Endodermal cell (in vitro differentiated cells): Measurements from ENCODE around the gene VAT1. TPM values are rescaled to one million over a fixed set of nuclear protein-coding genes. Genes with fewer than 3 reads are reported as not detected.

Experiments used
- DNase-seq: peaks from one replicate; pipeline ENCODE4 v3.0.0-alpha.2; 2017
- H3K27ac ChIP-seq: 2 replicates; pipeline ENCODE4 v1.5.1; 2013; ENCODE audit warnings: mild to moderate bottlenecking, low read depth, low read length, moderate library complexity
- H3K27me3 ChIP-seq: 2 replicates; pipeline ENCODE4 v1.6.1; 2013; ENCODE audit warnings: mild to moderate bottlenecking, low read length, moderate library complexity; ENCODE audit not compliant: insufficient read depth, control insufficient read depth, poor library complexity, severe bottlenecking
- H3K36me3 ChIP-seq: 2 replicates; pipeline ENCODE4 v1.7.0; 2013; ENCODE audit warnings: mild to moderate bottlenecking, low read length, moderate library complexity; ENCODE audit not compliant: control insufficient read depth, insufficient read depth
- H3K4me1 ChIP-seq: one replicate; pipeline ENCODE4 v1.7.0; 2013; ENCODE audit warnings: low read length; ENCODE audit not compliant: control insufficient read depth, insufficient read depth
- H3K4me3 ChIP-seq: 2 replicates; pipeline ENCODE4 v1.5.1; 2013; ENCODE audit warnings: mild to moderate bottlenecking, low read length, moderate library complexity
- H3K9ac ChIP-seq: 2 replicates; pipeline ENCODE4 v1.6.1; 2013; ENCODE audit warnings: mild to moderate bottlenecking, low read length, moderate library complexity; ENCODE audit not compliant: poor library complexity, severe bottlenecking; ENCODE audit errors: extremely low read depth
- H3K9me3 ChIP-seq: 2 replicates; pipeline ENCODE4 v1.6.1; 2013; ENCODE audit warnings: mild to moderate bottlenecking, low read length, moderate library complexity; ENCODE audit not compliant: control insufficient read depth
- H3K27ac Mint-ChIP-seq: 2 replicates; pipeline ENCODE4 v1.8.0; 2020; ENCODE audit warnings: mixed read lengths
- H3K27me3 Mint-ChIP-seq: 2 replicates; pipeline ENCODE4 v1.8.0; 2021; ENCODE audit warnings: mild to moderate bottlenecking, mixed read lengths; ENCODE audit not compliant: insufficient read depth
- H3K36me3 Mint-ChIP-seq: 2 replicates; pipeline ENCODE4 v1.8.0; 2020; ENCODE audit warnings: low read depth, mixed read lengths
- H3K4me1 Mint-ChIP-seq: 2 replicates; pipeline ENCODE4 v1.8.0; 2020; ENCODE audit warnings: mixed read lengths
- H3K4me3 Mint-ChIP-seq: 2 replicates; pipeline ENCODE4 v1.8.0; 2020; ENCODE audit warnings: mild to moderate bottlenecking, moderate library complexity, mixed read lengths
- H3K9me3 Mint-ChIP-seq: 2 replicates; pipeline ENCODE4 v1.8.0; 2020; ENCODE audit warnings: mild to moderate bottlenecking, mixed read lengths
- WGBS, 2 experiments: methylation state at CpG; one replicate each; pipeline versions ENCODE4 v1.1.5 to v1.1.7; 2013; ENCODE audit warnings: missing lambda C conversion rate in 2 of 2, mixed read lengths in 1 of 2; ENCODE audit not compliant: insufficient coverage in 1 of 2, insufficient read length in 1 of 2; 5-methylcytosine and 5-hydroxymethylcytosine counted together
- total RNA-seq, 2 donors: library from RNA; stranded (reverse); fragmentation: NEBNext Ultra II Directional in 1 of 2; extraction: Animal tissue kit (Norgen Biotek cat#: 25700) in 1 of 2; gene quantifications; 2 replicates in 1 of 2; 3 replicates in 1 of 2; pipeline ENCODE4 v1.2.1, GENCODE V29; 2021
- TF ChIP-seq, protein P1 (sequence below): fragments of 200-600 bp; sonication (generic); conservative IDR thresholded peaks from 2 replicates; pipeline ENCODE4 v1.5.0; 2021; ENCODE audit warnings: antibody characterized with exemption, mild to moderate bottlenecking

VAT1 gene
- total RNA-seq, 2 donors from 2014 or later, result 306 to 402 TPM

DNA sequence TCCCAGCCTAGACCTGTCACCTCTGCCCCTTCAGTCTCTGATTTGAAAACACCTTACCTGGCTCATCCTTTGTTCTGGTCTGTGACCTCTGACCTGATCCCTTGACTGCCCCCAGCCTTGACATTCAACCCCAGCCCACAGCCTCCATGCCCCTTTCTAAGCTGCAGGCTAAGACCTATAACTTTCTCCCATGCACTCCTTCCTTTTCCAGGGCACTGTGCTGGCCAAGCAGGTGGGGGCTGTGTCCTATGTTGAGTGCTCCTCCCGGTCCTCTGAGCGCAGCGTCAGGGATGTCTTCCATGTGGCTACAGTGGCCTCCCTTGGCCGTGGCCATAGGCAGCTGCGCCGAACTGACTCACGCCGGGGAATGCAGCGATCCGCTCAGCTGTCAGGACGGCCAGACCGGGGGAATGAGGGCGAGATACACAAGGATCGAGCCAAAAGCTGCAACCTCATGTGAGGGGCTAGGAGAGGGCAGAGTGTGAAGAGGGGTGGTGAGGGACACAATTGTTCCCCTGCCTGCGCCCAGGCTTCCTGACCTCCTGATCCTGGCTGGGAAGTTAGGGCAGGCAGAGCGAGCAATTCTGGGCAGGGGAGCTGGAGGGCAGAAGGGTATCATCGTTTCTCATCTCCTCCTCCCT is 6.2 kb upstream of the VAT1 start:
- Mint-ChIP-seq H3K9me3 (no peaks in the 10 kb centered on the region), H3K4me1 (peaks cover 30% of the 10 kb centered on the region), H3K27ac (no peak overlapping the region), H3K36me3 (peaks cover 21% of the 10 kb centered on the region), H3K27me3 (no peaks in the 10 kb centered on the region), H3K4me3 (no peak overlapping the region)
- no peaks in the 10 kb centered on the region for H3K27me3 ChIP-seq
- no peak overlapping the region for H3K27ac ChIP-seq
- TF ChIP-seq, protein P1, sequence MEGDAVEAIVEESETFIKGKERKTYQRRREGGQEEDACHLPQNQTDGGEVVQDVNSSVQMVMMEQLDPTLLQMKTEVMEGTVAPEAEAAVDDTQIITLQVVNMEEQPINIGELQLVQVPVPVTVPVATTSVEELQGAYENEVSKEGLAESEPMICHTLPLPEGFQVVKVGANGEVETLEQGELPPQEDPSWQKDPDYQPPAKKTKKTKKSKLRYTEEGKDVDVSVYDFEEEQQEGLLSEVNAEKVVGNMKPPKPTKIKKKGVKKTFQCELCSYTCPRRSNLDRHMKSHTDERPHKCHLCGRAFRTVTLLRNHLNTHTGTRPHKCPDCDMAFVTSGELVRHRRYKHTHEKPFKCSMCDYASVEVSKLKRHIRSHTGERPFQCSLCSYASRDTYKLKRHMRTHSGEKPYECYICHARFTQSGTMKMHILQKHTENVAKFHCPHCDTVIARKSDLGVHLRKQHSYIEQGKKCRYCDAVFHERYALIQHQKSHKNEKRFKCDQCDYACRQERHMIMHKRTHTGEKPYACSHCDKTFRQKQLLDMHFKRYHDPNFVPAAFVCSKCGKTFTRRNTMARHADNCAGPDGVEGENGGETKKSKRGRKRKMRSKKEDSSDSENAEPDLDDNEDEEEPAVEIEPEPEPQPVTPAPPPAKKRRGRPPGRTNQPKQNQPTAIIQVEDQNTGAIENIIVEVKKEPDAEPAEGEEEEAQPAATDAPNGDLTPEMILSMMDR, result no peak
- H3K9ac ChIP-seq, result no peak overlapping the region
- no peaks in the 10 kb centered on the region for H3K36me3 ChIP-seq
- peaks cover 5% of the 10 kb centered on the region for H3K4me1 ChIP-seq
- 92 to 97% methylated on average over 10 to 16 of the region's 17 CpGs for WGBS, 2 experiments
- H3K4me3 ChIP-seq, result no peak overlapping the region
- no peak for DNase-seq
- no peaks in the 10 kb centered on the region for H3K9me3 ChIP-seq

DNA sequence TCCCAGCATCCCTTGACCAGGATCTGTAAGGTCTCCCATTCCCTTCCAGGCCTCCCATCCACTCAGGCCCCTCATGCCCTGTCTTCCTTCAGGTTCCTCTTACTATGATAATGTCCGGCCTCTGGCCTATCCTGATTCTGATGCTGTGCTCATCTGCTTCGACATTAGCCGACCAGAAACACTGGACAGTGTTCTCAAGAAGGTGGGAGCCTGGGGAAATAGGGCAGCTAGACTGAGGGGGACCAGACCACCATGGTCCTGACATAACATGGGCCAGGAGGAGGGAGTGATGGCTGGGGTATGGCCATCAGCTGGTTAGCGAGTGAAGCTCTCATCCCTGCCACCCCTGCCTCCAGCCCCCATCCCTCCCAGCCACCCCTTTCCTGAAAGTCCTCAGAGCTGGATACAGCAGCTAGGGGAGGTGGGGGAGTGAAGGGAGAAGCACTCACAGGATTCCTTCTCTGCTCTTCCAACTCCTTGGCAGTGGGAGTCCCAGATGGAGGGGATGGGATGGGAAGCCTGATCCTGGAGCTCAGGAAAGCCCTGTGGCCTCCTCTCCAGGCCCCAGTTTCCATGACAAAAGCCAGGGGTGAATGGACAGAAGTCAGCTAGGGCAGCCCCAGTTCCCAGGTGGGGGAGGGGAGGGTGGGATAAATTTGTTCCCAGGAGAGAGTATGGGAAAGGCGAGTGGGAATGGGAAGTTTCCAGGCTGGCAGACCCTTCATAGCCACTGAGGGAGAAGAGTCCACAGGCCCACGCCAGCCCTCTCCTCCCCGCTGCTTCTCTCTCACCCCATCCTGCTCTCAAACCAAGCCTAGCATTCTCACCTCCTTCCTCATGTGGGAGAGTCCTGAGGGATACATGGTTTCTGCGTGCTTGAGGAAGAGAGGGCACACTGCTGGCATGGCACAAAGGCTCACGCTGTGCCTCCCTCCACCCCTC is 5.2 kb upstream of the VAT1 start:
- peaks cover 5% of the 10 kb centered on the region for H3K4me1 ChIP-seq
- H3K9ac ChIP-seq, result no peak overlapping the region
- Mint-ChIP-seq H3K4me3 (no peak overlapping the region), H3K27me3 (no peaks in the 10 kb centered on the region), H3K36me3 (peaks cover 21% of the 10 kb centered on the region), H3K27ac (no peak overlapping the region), H3K9me3 (no peaks in the 10 kb centered on the region), H3K4me1 (peaks cover 28% of the 10 kb centered on the region)
- WGBS, 2 experiments, result 79 to 87% methylated on average over 4 to 7 of the region's 9 CpGs
- H3K9me3 ChIP-seq, result no peaks in the 10 kb centered on the region
- H3K4me3 ChIP-seq, result no peak overlapping the region
- TF ChIP-seq, protein P1, result no peak
- H3K36me3 ChIP-seq, result no peaks in the 10 kb centered on the region
- DNase-seq, result peak; percentile 80
- H3K27ac ChIP-seq, result no peak overlapping the region
- H3K27me3 ChIP-seq, result no peaks in the 10 kb centered on the region

DNA sequence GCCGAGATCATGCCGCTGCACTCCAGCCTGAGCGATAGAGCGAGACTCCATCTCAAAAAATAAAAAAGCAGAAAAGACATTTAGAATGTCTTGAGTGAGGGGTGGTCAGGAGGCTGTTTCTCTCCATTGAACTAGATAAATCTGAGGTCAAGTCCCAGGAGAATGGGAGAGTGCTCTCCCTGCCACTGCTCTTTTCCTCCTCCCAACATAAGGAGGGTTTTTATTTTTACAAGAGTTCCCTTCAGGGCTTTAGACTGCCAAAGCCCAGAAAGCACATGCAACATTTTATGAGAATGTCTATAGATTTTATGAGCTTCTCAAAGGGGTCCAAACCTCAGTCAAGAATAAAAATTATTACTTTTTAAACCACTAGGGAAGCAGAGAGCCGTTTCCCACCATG is 4.4 kb upstream of the VAT1 start:
- H3K27ac Mint-ChIP-seq, result no peak overlapping the region
- H3K9ac ChIP-seq, result no peak overlapping the region
- peak overlapping the region; percentile 70 for H3K4me3 Mint-ChIP-seq
- TF ChIP-seq, protein P1, result no peak
- H3K9me3 ChIP-seq, result no peaks in the 10 kb centered on the region
- no peak overlapping the region for H3K27ac ChIP-seq
- H3K27me3 ChIP-seq, result no peaks in the 10 kb centered on the region
- DNase-seq, result no peak
- no peaks in the 10 kb centered on the region for H3K9me3 Mint-ChIP-seq
- H3K27me3 Mint-ChIP-seq, result no peaks in the 10 kb centered on the region
- no peaks in the 10 kb centered on the region for H3K36me3 ChIP-seq
- 97 to 100% methylated on average over 1 to 5 of the region's 5 CpGs for WGBS, 2 experiments
- peaks cover 4% of the 10 kb centered on the region for H3K4me1 ChIP-seq
- peaks cover 25% of the 10 kb centered on the region for H3K4me1 Mint-ChIP-seq
- H3K4me3 ChIP-seq, result no peak overlapping the region
- peaks cover 21% of the 10 kb centered on the region for H3K36me3 Mint-ChIP-seq
